DMS 273 (cell line): ENCODE measurements around the gene FBXO38.

Source experiments
- DNase-seq: peaks from one replicate; lab custom pipeline; 2025; ENCODE audit not compliant: unreplicated experiment; lab: John Stamatoyannopoulos, UW

FBXO38 gene

GRCh38 chr5:148469501-148469935 is 85.8 kb downstream of the FBXO38 start:
- no peak for DNase-seq

- DNase-seq = no peak
Measured at GRCh38 chr5:148471379-148471778, 87.6 kb downstream of the FBXO38 start.

- no peak for DNase-seq
Measured at GRCh38 chr5:148474025-148474511, 90.3 kb downstream of the FBXO38 start.

GRCh38 chr5:148476302-148476701 is 92.5 kb downstream of the FBXO38 start:
- DNase-seq = no peak

- no peak for DNase-seq
Measured at GRCh38 chr5:148477429-148477828, 93.7 kb downstream of the FBXO38 start.

- DNase-seq = no peak
Measured at GRCh38 chr5:148482196-148482595, 98.4 kb downstream of the FBXO38 start.

GRCh38 chr5:148482697-148483462 is 99.1 kb downstream of the FBXO38 start:
- peak; percentile 59 for DNase-seq

- no peak for DNase-seq
Measured at GRCh38 chr5:148483750-148484149, 100.0 kb downstream of the FBXO38 start.

GRCh38 chr5:148484651-148485050 is 100.9 kb downstream of the FBXO38 start:
- DNase-seq = no peak

GRCh38 chr5:148486456-148486855 is 102.7 kb downstream of the FBXO38 start:
- no peak for DNase-seq

- no peak for DNase-seq
Measured at GRCh38 chr5:148488757-148489156, 105.0 kb downstream of the FBXO38 start.

GRCh38 chr5:148491015-148491792 is 107.4 kb downstream of the FBXO38 start:
- DNase-seq = no peak

GRCh38 chr5:148491793-148492184 is 108.0 kb downstream of the FBXO38 start:
- no peak for DNase-seq

GRCh38 chr5:148492351-148492750 is 108.6 kb downstream of the FBXO38 start:
- no peak for DNase-seq
